SK-N-MC (cell line): ENCODE measurements around the gene SLC35A5.

Source experiments
- EZH2 ChIP-seq: fragments of 200-600 bp; sonication (generic); IDR thresholded peaks from one replicate; pipeline ENCODE4 v1.6.1; 2017; ENCODE audit warnings: antibody characterized with exemption
- POLR2AphosphoS5 ChIP-seq: IDR thresholded peaks from 2 replicates; pipeline ENCODE4 v1.6.1; 2012; ENCODE audit warnings: mild to moderate bottlenecking, low read depth, low read length, borderline replicate concordance

- TF ChIP-seq EZH2: no peak
- no peak for TF ChIP-seq POLR2AphosphoS5
These were observed 10.9 kb downstream of the SLC35A5 start for GRCh38 chr3:112572701-112573100.
